ENCODE results near the gene DRAM1. TPM values are rescaled to one million over a fixed set of nuclear protein-coding genes. Genes with fewer than 3 reads are reported as not detected.

The DRAM1 gene
- total and polyA plus RNA-seq, 9 of the 15 experiments (the other 6 are each of a cell fraction or from before 2014, with no cell fraction given) = 1.4 to 4.3 (median 2.7) TPM

GRCh38 chr12:101939856-101940265 is 62.5 kb downstream of the DRAM1 start (continued):
- peak; percentile 86 for TF ChIP-seq PRDM10 (IDR thresholded peaks at IDR 0.05; ENCODE audit: partially characterized antibody)
- TF ChIP-seq CREB3 (tag; conservative IDR thresholded peaks at IDR 0.05; ENCODE audit: low read depth) = no peak

GRCh38 chr12:101940400-101940950 is 63.1 kb downstream of the DRAM1 start:
- Histone ChIP-seq H3K36me3 (ENCODE audit: control insufficient read depth, insufficient read depth, low read length) (no peaks in the 10 kb centered on the region), H3K4me3 (no peak overlapping the region), H3K27ac (ENCODE audit: extremely low read depth, low read depth, low read length) (no peak overlapping the region), H4K20me1 (replicated peaks; ENCODE audit: control insufficient read depth, insufficient read depth, low read length) (no peaks in the 10 kb centered on the region), H3K9ac (ENCODE audit: insufficient read depth in 1 of 2, low read depth in 2 of 2, low read length in 2 of 2) (no peak overlapping the region), H3K27me3 (ENCODE audit: control insufficient read depth in 2 of 2, insufficient read depth in 2 of 2, low read length in 2 of 2) (peaks cover 13 to 15% of the 10 kb centered on the region in 2 experiments), H3K9me3 (replicated peaks; ENCODE audit: control insufficient read depth, insufficient read depth, low read depth, low read length) (no peaks in the 10 kb centered on the region), H3K4me1 (replicated peaks in 1 of 2; ENCODE audit: control insufficient read depth in 2 of 2, insufficient read depth in 2 of 2, low read length in 2 of 2) (no peaks in the 10 kb centered on the region; a peak in 2 of 5 replicates), H3K79me2 (ENCODE audit: control insufficient read depth, insufficient read depth, low read length) (no peaks in the 10 kb centered on the region), H3K9me1 (ENCODE audit: control insufficient read depth, insufficient read depth, low read length) (no peaks in the 10 kb centered on the region), H2AFZ (ENCODE audit: low read depth, low read length) (no peak overlapping the region), H3K4me2 (ENCODE audit: insufficient read depth, low read length) (no peak overlapping the region)
- ATAC-seq (no peak), DNase-seq (ENCODE audit: extremely low read depth in 1 of 4, low spot score in 3 of 4) (no peak), FAIRE-seq (no peak)
- BruUV-seq (replicated peaks) = no TSS peak
- in situ Hi-C loops (cut with MboI) (loop anchor here (25.0 kb wide), 1 partner anchor 547 kb away; the partner anchor contains the start of gene IGF1), intact Hi-C loops (cut with micrococcal nuclease) (loop anchor here (1.0 to 5.0 kb wide), 5 partner anchors 544 to 937 kb away; no protein-coding TSS in a partner anchor)
- TF ChIP-seq ETS2 (tag; IDR thresholded peaks at IDR 0.05; ENCODE audit: borderline replicate concordance, poor library complexity, severe bottlenecking) (no peak), HNRNPK (IDR thresholded peaks at IDR 0.05; ENCODE audit: low read depth, low read length, poor library complexity, severe bottlenecking) (peak; percentile 80), PCBP2 (IDR thresholded peaks at IDR 0.05; ENCODE audit: low read depth, low read length, poor library complexity, severe bottlenecking) (peak; percentile 73)
- 0% methylated on average over 4 of the region's 5 CpGs for WGBS (ENCODE audit: insufficient coverage, low coverage, missing lambda C conversion rate)
- ChIA-PET CTCF (ENCODE audit: low intra/inter-chr PET ratio) (interaction anchor here (0.6 to 2.1 kb wide), 5 partner anchors 23 to 939 kb away, joined by 3 to 10 read pairs (median 5); partner anchors contain the start of gene IGF1), POLR2A (no interaction called here)

All from K562 (cell line).